ENCODE measurements around the gene CRNKL1. TPM values are rescaled to one million over a fixed set of nuclear protein-coding genes. Genes with fewer than 3 reads are reported as not detected.

The CRNKL1 gene
- total RNA-seq, 1 donor from 2014 or later: 2.2 TPM

- H3K9me3 ChIP-seq: no peaks in the 10 kb centered on the region
- no peak overlapping the region for H3K27ac ChIP-seq
- peaks cover 89 to 96% of the 10 kb centered on the region in 2 donors for H3K36me3 ChIP-seq
- H3K27me3 ChIP-seq: no peaks in the 10 kb centered on the region
- intact Hi-C loops (cut with DNase I): no loop called here
- H3K4me3 ChIP-seq: no peak overlapping the region
- H3K4me1 ChIP-seq: no peaks in the 10 kb centered on the region
- no peak for DNase-seq (ENCODE audit: low spot score in 2 of 2)
- TF ChIP-seq CTCF (IDR thresholded peaks at IDR 0.05): no peak
Measured at GRCh38 chr20:20036756-20037155, 15.5 kb downstream of the CRNKL1 start.

- DNase-seq (ENCODE audit: low spot score in 2 of 2): no peak
- H3K4me3 ChIP-seq: no peak overlapping the region
- no peaks in the 10 kb centered on the region for H3K4me1 ChIP-seq
- H3K9me3 ChIP-seq: no peaks in the 10 kb centered on the region
- H3K27ac ChIP-seq: no peak overlapping the region
- no peaks in the 10 kb centered on the region for H3K27me3 ChIP-seq
- intact Hi-C loops (cut with DNase I): no loop called here
- no peak for TF ChIP-seq CTCF (IDR thresholded peaks at IDR 0.05)
- peaks cover 66 to 84% of the 10 kb centered on the region in 2 donors for H3K36me3 ChIP-seq
Measured at GRCh38 chr20:20034486-20034885, 17.8 kb downstream of the CRNKL1 start.

- H3K4me3 ChIP-seq: no peak overlapping the region
- no peak overlapping the region for H3K27ac ChIP-seq
- peaks cover 0 to 3% of the 10 kb centered on the region in 2 donors for H3K4me1 ChIP-seq
- no peaks in the 10 kb centered on the region for H3K9me3 ChIP-seq
- no peaks in the 10 kb centered on the region for H3K27me3 ChIP-seq
- DNase-seq (ENCODE audit: low spot score in 2 of 2): no peak
- intact Hi-C loops (cut with DNase I): no loop called here
- no peak for TF ChIP-seq CTCF (IDR thresholded peaks at IDR 0.05)
- peaks cover 39 to 69% of the 10 kb centered on the region in 2 donors for H3K36me3 ChIP-seq
Measured at GRCh38 chr20:20031790-20032189, 20.5 kb downstream of the CRNKL1 start.

- peaks cover under 1 to 34% of the 10 kb centered on the region in 2 donors for H3K36me3 ChIP-seq
- peaks cover 0 to 5% of the 10 kb centered on the region in 2 donors for H3K4me1 ChIP-seq
- TF ChIP-seq CTCF (IDR thresholded peaks at IDR 0.05): no peak
- H3K4me3 ChIP-seq: no peak overlapping the region
- H3K27me3 ChIP-seq: no peaks in the 10 kb centered on the region
- DNase-seq (ENCODE audit: low spot score in 2 of 2): no peak
- intact Hi-C loops (cut with DNase I): no loop called here
- H3K9me3 ChIP-seq: no peaks in the 10 kb centered on the region
- H3K27ac ChIP-seq: peak overlapping the region in 1 of 2 donors; percentile 21
Measured at GRCh38 chr20:20027284-20027683, 25.0 kb downstream of the CRNKL1 start.

- H3K36me3 ChIP-seq: peaks cover 0 to 19% of the 10 kb centered on the region in 2 donors
- intact Hi-C loops (cut with DNase I): no loop called here
- no peak for DNase-seq (ENCODE audit: low spot score in 2 of 2)
- no peak overlapping the region for H3K27ac ChIP-seq
- H3K27me3 ChIP-seq: no peaks in the 10 kb centered on the region
- no peak overlapping the region for H3K4me3 ChIP-seq
- no peak for TF ChIP-seq CTCF (IDR thresholded peaks at IDR 0.05)
- H3K4me1 ChIP-seq: peaks cover 0 to 5% of the 10 kb centered on the region in 2 donors
- no peaks in the 10 kb centered on the region for H3K9me3 ChIP-seq
Measured at GRCh38 chr20:20024942-20025341, 27.3 kb downstream of the CRNKL1 start.

- Histone ChIP-seq H3K27me3 (no peaks in the 10 kb centered on the region), H3K36me3 (peaks cover 0 to 12% of the 10 kb centered on the region in 2 donors), H3K4me3 (no peak overlapping the region), H3K9me3 (no peaks in the 10 kb centered on the region), H3K27ac (no peak overlapping the region), H3K4me1 (peaks cover 8 to 15% of the 10 kb centered on the region in 2 donors)
- intact Hi-C loops (cut with DNase I): no loop called here
- no peak for DNase-seq (ENCODE audit: low spot score in 2 of 2)
- no peak for TF ChIP-seq CTCF (IDR thresholded peaks at IDR 0.05)
Measured at GRCh38 chr20:20023395-20023794, 28.9 kb downstream of the CRNKL1 start.
